GM23338 (cell line): ENCODE measurements around the gene TPD52L2.

Experiments
- CREB1 ChIP-seq: fragments of 250-450 bp; sonication (Bioruptor Pico); IDR thresholded peaks from 2 replicates; pipeline ENCODE4 v1.5.0; 2020; ENCODE audit warnings: low read depth, mild to moderate bottlenecking, moderate library complexity
- EZH2 ChIP-seq: fragments of 200-600 bp; sonication (generic); IDR thresholded peaks from one replicate; pipeline ENCODE4 v1.8.0; 2017; ENCODE audit warnings: antibody characterized with exemption, mild to moderate bottlenecking, low read depth; ENCODE audit not compliant: unreplicated experiment
- EZH2phosphoT487 ChIP-seq: fragments of 200-600 bp; sonication (generic); IDR thresholded peaks from one replicate; pipeline ENCODE4 v1.8.1; 2018; ENCODE audit warnings: antibody characterized with exemption; ENCODE audit not compliant: unreplicated experiment
- JUNB ChIP-seq: IDR thresholded peaks from one replicate; pipeline ENCODE4 v1.6.1; 2016; ENCODE audit warnings: antibody characterized with exemption; ENCODE audit not compliant: unreplicated experiment
- NANOG ChIP-seq: IDR thresholded peaks from 2 replicates; pipeline ENCODE4 v1.6.1; 2016; ENCODE audit warnings: antibody characterized with exemption, borderline replicate concordance
- POLR2AphosphoS5 ChIP-seq: IDR thresholded peaks from 2 replicates; pipeline ENCODE4 v1.6.1; 2016; ENCODE audit warnings: antibody characterized with exemption, low read depth
- STAT1 ChIP-seq: IDR thresholded peaks from one replicate; pipeline ENCODE4 v1.6.1; 2016; ENCODE audit warnings: antibody characterized with exemption; ENCODE audit not compliant: unreplicated experiment
- ZNF114 ChIP-seq: fragments of 250-450 bp; sonication (Bioruptor Pico); IDR thresholded peaks from 2 replicates; pipeline ENCODE4 v1.5.0; 2020; ENCODE audit warnings: mild to moderate bottlenecking, moderate library complexity
- ZNF331 ChIP-seq: fragments of 250-450 bp; sonication (Bioruptor Pico); IDR thresholded peaks from 2 replicates; pipeline ENCODE4 v1.5.0; 2020; ENCODE audit warnings: low read depth, mild to moderate bottlenecking, moderate library complexity
- TF ChIP-seq, protein P1 (sequence below), 2 experiments: fragments of 200-600 bp in 1 of 2; sonication (generic) in 1 of 2; conservative IDR thresholded peaks; 2 replicates each; pipeline versions ENCODE4 v1.5.1 to v1.6.1; 2016 to 2017; ENCODE audit warnings: antibody characterized with exemption in 2 of 2, low read depth in 2 of 2, mild to moderate bottlenecking in 2 of 2, moderate library complexity in 1 of 2
- TF ChIP-seq, protein P2 (sequence below): IDR thresholded peaks from one replicate; pipeline ENCODE4 v1.6.1; 2018; ENCODE audit warnings: antibody characterized with exemption; ENCODE audit not compliant: unreplicated experiment
- TF ChIP-seq, protein P3 (sequence below): IDR thresholded peaks from 2 replicates; pipeline ENCODE4 v1.6.1; 2016; ENCODE audit warnings: antibody characterized with exemption

DNA sequence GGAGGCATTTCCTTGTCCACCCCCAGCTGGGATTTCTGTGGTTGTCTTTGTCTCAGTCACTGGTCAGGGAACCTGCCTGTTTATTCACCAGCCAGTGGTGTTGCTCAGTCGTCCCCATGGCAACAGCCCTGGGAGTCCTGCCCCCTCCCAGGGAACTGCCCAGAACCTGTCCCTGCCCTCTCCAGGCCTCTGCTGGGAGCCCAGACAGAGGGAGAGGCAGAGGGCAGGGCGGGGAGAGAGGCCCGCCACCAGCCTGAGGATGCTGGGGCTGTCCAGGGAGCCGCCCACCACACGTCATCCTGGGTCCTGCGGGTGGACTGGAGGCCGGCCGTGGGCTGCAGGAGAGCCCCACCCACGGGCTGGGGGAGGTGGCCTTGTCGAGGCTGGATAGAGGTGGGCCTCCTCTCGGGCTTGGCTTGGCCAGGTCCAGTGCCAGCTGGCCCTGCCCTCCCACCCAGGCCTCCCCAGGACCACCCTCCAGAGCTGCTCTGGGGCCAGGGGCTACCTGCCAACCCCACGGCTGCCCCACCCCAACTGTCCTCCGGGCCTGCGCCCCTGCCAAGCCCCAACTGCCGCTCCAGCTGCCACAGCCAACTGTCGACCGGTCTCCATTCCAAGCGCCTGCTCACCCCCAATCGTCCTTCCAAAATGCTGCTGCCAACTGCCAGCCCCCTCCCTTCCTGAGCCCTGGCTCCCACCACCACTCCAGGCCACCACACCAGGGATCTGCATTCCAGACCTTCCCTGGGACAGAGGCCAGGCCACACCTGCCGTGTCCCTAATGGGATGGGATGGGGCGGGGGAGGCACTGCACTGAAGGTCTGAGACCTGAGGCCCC is 29.8 kb upstream of the TPD52L2 start:
- no peak for TF ChIP-seq EZH2
- TF ChIP-seq, protein P1, sequence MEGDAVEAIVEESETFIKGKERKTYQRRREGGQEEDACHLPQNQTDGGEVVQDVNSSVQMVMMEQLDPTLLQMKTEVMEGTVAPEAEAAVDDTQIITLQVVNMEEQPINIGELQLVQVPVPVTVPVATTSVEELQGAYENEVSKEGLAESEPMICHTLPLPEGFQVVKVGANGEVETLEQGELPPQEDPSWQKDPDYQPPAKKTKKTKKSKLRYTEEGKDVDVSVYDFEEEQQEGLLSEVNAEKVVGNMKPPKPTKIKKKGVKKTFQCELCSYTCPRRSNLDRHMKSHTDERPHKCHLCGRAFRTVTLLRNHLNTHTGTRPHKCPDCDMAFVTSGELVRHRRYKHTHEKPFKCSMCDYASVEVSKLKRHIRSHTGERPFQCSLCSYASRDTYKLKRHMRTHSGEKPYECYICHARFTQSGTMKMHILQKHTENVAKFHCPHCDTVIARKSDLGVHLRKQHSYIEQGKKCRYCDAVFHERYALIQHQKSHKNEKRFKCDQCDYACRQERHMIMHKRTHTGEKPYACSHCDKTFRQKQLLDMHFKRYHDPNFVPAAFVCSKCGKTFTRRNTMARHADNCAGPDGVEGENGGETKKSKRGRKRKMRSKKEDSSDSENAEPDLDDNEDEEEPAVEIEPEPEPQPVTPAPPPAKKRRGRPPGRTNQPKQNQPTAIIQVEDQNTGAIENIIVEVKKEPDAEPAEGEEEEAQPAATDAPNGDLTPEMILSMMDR (conservative IDR thresholded peaks at IDR 0.05; ENCODE audit: low read depth in 2 of 2), result peak in 1 of 2 experiments; percentile 38; a peak in 3 of 4 replicates
- no peak for TF ChIP-seq EZH2phosphoT487
- TF ChIP-seq POLR2AphosphoS5, result peak; percentile 34; the same call in 1 of the 2 replicates
- TF ChIP-seq JUNB, result no peak
- TF ChIP-seq ZNF331 (CRISPR knock-in tag), result no peak
- no peak for TF ChIP-seq ZNF114 (CRISPR knock-in tag)
- TF ChIP-seq, protein P2, sequence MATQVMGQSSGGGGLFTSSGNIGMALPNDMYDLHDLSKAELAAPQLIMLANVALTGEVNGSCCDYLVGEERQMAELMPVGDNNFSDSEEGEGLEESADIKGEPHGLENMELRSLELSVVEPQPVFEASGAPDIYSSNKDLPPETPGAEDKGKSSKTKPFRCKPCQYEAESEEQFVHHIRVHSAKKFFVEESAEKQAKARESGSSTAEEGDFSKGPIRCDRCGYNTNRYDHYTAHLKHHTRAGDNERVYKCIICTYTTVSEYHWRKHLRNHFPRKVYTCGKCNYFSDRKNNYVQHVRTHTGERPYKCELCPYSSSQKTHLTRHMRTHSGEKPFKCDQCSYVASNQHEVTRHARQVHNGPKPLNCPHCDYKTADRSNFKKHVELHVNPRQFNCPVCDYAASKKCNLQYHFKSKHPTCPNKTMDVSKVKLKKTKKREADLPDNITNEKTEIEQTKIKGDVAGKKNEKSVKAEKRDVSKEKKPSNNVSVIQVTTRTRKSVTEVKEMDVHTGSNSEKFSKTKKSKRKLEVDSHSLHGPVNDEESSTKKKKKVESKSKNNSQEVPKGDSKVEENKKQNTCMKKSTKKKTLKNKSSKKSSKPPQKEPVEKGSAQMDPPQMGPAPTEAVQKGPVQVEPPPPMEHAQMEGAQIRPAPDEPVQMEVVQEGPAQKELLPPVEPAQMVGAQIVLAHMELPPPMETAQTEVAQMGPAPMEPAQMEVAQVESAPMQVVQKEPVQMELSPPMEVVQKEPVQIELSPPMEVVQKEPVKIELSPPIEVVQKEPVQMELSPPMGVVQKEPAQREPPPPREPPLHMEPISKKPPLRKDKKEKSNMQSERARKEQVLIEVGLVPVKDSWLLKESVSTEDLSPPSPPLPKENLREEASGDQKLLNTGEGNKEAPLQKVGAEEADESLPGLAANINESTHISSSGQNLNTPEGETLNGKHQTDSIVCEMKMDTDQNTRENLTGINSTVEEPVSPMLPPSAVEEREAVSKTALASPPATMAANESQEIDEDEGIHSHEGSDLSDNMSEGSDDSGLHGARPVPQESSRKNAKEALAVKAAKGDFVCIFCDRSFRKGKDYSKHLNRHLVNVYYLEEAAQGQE, result no peak
- no peak for TF ChIP-seq CREB1 (CRISPR knock-in tag)
- TF ChIP-seq, protein P3, sequence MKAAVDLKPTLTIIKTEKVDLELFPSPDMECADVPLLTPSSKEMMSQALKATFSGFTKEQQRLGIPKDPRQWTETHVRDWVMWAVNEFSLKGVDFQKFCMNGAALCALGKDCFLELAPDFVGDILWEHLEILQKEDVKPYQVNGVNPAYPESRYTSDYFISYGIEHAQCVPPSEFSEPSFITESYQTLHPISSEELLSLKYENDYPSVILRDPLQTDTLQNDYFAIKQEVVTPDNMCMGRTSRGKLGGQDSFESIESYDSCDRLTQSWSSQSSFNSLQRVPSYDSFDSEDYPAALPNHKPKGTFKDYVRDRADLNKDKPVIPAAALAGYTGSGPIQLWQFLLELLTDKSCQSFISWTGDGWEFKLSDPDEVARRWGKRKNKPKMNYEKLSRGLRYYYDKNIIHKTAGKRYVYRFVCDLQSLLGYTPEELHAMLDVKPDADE, result no peak
- no peak for TF ChIP-seq NANOG
- TF ChIP-seq STAT1, result no peak
